Pulmonary artery endothelial cell (primary cell): ENCODE data around the gene KRTAP17-1. TPM values are rescaled to one million over a fixed set of nuclear protein-coding genes. Genes with fewer than 3 reads are reported as not detected.

Experiments
- DNase-seq: peaks from one replicate; pipeline ENCODE4 v3.0.0-alpha.2; 2011; ENCODE audit warnings: low read depth, low spot score
- total RNA-seq: library from RNA; depleted of rRNA; stranded (reverse); fragments of >200 nt; gene quantifications from 2 replicates; pipeline ENCODE4 v1.2.3, GENCODE V29; 2014

Gene KRTAP17-1
- total RNA-seq, 1 donor from 2014 or later, result not detected

DNA sequence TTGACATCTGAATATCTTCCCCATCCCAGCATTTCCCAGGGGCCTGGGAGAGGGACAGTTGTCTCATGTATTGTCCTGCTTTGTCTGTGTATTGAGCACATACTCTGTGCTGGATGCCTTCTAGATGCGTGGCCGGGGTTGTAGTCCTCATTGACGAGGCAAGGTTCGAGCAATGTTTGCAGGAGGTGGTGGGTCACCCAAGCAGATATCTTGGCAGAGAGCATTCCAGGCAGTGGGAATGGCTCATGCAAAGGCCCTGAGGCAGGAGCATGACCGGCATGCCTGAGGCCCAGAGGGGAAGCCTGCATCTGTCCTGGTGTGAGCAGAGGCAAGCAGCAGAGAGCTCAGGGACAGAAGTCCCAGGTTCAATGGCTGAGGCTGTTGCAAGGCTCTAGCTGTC, 17.6 kb upstream of the KRTAP17-1 start:
- no peak for DNase-seq

DNA sequence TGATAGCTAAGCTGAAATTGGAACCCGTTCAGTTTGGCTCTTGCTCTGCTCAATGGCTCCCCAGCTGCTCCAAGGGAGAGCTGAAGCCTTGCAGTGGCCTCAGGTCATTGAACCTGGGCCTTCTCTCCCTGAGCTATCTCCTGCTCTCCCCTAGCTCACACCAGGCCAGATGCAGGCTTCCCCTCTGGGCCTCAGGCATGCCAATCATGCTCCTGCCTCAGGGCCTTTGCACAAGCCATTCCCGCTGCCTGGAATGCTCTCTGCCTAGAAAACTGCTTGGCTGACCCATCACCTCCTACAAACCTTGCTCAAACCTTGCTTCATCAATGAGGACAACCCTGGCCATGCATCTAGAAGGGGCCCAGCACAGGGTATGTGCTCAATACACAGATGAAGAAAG, 16.7 kb upstream of the KRTAP17-1 start:
- DNase-seq, result no peak

- DNase-seq, result no peak
Observed at GRCh38 chr17:41331606-41332005, 16.1 kb upstream of the KRTAP17-1 start.

DNA sequence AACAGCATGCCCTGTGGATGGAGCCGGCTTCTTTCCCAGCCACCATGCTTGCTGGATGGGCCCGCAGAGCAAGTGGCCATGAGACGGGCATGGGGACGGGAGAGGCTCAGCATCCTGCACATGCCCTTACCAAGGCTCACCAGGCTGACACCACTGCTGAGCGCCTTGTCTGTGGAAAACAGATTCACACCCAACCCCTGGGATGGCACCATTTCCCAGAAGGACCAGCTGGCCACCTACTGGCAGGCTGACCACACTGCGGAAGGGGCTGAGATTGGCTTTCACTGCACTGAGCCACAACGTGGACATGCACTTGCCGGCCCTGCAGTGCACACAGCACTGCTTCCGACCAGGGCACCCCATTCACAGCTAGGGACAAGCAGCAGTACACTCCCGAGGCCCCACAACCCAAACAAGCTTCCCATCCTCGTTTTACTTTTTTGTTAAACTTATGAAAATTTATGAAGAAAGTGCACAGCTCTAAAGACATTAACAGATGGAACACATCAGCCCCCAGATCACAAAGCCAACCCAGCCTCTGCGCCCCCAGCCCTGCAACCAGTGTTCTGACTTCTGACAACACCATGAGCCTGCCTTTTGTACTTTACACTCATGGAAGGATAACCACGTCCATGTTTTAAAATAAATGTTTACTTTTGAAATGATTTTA, 13.9 kb upstream of the KRTAP17-1 start:
- no peak for DNase-seq

DNA sequence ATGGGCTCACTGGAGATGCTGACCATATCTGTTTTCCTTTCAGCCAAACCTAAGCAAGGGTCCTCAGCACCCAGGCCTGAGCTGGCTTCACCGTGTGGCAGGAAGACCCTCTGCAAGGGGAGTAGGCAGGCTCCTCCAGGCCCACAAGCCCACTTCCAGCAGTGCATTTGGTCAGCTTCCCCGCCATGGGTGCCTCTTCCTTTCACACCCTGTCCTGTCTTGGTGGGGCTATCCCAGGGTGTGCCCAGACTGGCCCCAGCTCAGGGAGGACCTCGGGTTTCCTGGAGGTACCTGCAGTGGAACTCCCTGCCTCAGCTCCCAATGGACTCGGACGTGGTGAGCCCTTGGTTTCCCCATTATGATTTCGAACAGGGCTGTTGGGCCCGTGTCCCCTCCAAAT, 12.7 kb upstream of the KRTAP17-1 start:
- no peak for DNase-seq

DNA sequence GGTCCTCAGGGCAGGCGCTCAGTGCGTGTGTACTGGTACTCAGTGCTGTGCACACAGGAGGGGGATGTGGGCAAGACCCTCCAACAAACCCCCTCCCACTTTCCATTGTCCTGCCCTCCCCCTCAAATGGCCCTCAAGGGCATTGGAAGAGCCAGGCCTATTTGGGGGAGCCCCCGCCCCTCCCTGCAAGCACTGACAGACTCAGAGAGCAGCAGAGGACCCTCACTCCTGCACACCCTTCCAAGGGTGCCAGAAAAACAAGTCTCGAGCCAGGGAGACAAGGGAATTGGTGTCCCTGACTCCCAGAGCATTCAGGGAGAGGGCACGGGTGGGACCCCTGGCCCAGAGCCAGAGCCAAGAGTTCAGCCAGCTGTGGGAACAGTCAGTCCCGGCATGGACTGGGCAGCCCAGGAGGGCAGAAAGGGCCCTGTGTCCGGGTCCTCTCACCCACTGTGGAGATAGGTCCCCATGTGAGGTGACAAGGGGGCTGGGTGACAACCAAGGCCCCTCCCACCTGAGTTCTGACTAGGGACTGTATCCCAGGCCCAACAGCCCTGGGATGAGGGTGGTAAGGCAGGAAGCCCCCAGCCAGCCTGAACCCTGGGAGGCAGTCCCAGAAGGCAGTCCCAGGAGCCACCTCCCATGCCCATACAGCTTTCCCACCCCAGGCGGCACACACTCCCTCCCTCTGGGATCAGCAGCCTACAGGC, 12.1 kb upstream of the KRTAP17-1 start:
- DNase-seq, result no peak

- DNase-seq, result no peak
Observed at GRCh38 chr17:41326173-41327145, 10.9 kb upstream of the KRTAP17-1 start.

GRCh38 chr17:41325611-41326010, 10.1 kb upstream of the KRTAP17-1 start:
- DNase-seq, result no peak

DNA sequence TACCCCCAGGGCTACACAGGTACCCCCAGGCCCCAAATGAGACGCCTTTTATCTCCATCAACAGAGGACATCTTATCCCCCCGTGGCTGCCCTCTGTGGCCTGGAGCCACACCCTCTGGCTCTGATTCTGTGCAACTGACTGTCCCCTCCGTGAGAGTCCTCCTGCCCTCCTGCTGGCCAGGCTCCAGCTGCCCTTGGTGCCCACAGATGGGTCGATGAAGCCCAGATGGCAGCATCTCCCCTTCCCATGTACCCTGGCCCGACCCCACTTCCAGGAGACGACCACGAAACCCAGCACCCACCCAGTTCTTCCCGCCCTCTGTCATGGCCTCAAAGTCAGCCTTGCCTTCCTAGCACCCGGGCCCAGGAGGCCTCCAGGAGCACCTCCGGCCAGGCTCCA, 9.6 kb upstream of the KRTAP17-1 start:
- no peak for DNase-seq

GRCh38 chr17:41324180-41325075, 8.9 kb upstream of the KRTAP17-1 start:
- DNase-seq, result no peak

DNA sequence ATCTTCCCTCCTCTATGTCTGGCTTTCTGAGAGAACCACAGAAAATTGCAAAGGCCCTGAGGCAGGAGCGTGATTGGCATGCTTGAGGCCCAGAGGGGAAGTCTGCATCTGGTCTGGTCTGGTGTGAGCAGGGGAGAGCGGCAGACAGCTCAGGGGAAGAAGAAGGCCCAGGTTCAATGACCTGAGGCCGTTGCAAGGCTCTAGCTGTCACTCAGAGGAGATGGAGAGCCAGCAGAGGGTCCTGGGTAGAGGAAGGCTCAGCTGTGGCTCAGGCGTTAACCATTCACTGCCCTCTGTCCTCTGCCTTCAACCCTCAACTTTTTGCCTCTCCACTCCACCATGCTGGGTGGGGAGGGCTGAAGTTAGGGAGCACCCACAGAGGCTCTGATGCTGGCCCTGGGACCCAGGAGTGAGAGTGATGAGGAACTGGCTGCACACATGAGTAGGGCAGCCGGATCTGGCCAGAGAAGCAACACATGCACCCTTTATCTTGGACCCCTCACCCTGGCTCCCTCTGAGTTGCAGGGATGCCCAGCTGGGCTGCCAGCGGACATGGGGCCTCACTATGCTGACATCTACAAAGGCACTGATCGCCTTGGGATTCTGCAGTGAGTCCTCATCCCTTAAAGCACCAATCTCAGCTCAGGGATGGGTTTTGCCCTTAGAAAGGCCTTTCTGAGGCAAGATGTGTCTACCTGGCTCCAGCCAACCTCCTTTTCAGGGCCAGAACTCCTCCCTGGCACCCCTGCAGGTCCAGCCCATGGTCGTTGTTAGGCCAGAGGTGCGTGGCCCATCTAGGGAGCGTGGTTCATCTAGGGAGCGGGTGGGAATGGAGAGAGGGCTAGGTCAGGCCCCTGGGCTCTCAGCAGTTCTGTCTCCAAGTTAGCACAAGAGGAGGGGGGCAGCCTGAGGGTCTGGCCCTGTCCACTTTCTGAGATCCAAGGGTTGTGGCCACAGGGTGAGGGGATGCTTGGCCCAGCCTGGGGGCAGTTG, 7.7 kb upstream of the KRTAP17-1 start:
- DNase-seq, result no peak

GRCh38 chr17:41322094-41322902, 6.8 kb upstream of the KRTAP17-1 start:
- DNase-seq, result no peak

- no peak for DNase-seq
Observed at GRCh38 chr17:41318231-41318630, 2.7 kb upstream of the KRTAP17-1 start.

DNA sequence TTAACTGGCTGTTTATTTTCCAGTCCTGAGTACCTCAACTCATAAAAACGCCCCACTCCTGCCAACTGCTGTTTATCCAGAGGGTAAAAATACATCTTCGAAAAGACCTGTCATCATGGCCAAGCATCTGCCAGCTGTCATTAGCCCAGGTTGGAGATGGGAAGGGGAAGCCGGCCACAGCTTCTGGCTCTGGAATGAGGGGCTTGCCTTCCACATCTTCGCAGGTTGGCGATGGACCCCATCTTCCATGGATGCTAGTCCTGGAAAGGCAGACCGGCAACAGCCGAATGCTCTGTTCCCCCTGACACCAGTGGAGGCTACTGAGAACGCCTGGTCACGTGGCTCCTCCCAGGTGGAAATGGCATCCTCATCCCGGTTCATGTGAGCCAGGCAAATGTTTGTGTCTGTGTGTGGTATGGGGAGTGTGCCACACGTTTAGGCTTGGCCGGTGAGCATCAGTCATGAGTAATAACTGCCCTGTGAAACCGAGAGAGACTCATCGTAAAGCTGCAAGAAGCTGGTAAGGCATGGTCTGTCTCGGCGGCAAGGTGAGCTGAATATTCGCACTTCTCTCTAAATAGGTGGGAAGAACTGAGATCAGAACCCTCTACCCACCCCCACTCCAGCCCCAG, 420 bp upstream of the KRTAP17-1 start:
- DNase-seq, result no peak

DNA sequence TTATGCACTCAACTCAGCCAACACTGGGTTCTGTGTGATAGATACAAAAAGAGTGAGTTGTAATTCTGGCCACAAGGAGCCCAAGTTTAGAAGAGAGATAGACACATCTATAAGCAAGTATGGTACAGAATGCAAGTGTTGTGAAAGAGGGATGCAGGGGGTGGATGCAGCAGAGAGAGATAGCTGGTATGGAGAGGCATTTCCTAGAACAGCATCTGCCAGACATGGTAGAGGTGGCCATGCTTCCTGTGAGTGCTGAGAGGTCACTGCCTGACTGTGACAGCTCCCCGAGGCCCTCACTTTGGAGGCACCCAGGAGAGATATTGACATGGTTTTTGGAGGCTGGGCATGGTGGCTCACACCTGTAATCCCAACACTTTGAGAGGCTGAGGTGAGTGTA, 4.4 kb downstream of the KRTAP17-1 start:
- DNase-seq, result no peak

GRCh38 chr17:41308918-41309359, 6.6 kb downstream of the KRTAP17-1 start, which contains the start of gene KRTAP16-1:
Gene KRTAP16-1, minus strand, starts transcription at chr17:41309309. Its CDS starts 56 bp downstream, at chr17:41309253.
- DNase-seq, result no peak

GRCh38 chr17:41308251-41308917, 7.1 kb downstream of the KRTAP17-1 start:
- DNase-seq, result no peak

GRCh38 chr17:41307647-41308046, 7.9 kb downstream of the KRTAP17-1 start:
- DNase-seq, result no peak
